HT-29 (cell line): Measurements from ENCODE around the gene ING1. TPM values are rescaled to one million over a fixed set of nuclear protein-coding genes. Genes with fewer than 3 reads are reported as not detected.
"Not testable (repeated sequence)": the region's sequence is repeated elsewhere in the genome, so short reads cannot be mapped to it uniquely, and the experiment has no call there.

ENCODE experiments used
- DNase-seq: peaks from one replicate; pipeline ENCODE4 v3.0.0-alpha.2; 2015; ENCODE audit warnings: low spot score
- total RNA-seq: library from RNA; depleted of rRNA; stranded (reverse); fragments of >200 nt; shearing (Covaris generic); gene quantifications from 2 replicates; pipeline ENCODE4 v1.2.3, GENCODE V29; 2014

ING1 gene
- total RNA-seq, 1 experiment from 2014 or later = 59.4 TPM

DNA sequence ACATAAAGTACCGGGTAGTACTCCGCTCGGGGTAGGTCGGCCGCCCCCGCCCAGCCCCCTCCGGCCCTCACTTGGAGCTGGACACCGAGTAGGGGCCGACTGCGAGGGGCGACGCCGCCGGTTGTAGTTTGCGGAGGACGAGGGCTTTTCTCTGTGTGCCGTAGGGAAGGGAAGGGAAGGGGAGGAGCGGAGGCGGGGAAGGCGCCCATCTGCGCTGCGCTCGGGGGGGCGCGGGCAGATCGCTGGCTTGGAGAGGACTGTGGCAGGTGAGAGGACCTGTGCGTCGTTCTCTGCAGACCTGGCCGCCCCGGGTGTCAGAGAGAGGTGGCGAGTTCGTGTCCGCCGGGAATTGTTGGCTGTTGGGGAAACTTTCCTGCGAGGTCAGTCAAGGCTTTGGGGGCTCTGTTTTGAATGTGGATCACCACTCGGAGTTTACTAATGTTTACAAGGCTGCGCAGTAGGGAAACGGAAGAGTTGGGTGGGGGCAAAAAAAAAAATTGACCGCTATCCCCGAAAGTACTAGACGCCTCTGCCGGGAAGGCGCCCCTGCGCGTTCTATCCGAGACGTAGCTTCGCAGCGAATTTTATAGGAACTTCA is 1.4 kb downstream of the ING1 start:
- no peak for DNase-seq

- peak; percentile 100 for DNase-seq
Observed at GRCh38 chr13:110715395-110716246, 2.1 kb downstream of the ING1 start.

GRCh38 chr13:110716247-110716515 is 2.7 kb downstream of the ING1 start:
- peak; percentile 69 for DNase-seq

DNA sequence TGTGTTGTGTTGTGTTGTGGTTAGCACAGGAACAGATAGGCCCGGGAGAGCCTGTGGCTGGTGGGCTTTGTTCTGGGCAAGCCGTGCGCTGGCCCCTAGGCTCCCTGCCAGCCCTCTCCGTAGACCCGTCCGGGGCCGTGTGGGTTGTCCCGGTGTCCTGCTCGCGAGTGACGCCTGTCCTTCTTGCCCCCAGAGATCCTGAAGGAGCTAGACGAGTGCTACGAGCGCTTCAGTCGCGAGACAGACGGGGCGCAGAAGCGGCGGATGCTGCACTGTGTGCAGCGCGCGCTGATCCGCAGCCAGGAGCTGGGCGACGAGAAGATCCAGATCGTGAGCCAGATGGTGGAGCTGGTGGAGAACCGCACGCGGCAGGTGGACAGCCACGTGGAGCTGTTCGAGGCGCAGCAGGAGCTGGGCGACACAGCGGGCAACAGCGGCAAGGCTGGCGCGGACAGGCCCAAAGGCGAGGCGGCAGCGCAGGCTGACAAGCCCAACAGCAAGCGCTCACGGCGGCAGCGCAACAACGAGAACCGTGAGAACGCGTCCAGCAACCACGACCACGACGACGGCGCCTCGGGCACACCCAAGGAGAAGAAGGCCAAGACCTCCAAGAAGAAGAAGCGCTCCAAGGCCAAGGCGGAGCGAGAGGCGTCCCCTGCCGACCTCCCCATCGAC is 5.7 kb downstream of the ING1 start:
- DNase-seq = no peak

DNA sequence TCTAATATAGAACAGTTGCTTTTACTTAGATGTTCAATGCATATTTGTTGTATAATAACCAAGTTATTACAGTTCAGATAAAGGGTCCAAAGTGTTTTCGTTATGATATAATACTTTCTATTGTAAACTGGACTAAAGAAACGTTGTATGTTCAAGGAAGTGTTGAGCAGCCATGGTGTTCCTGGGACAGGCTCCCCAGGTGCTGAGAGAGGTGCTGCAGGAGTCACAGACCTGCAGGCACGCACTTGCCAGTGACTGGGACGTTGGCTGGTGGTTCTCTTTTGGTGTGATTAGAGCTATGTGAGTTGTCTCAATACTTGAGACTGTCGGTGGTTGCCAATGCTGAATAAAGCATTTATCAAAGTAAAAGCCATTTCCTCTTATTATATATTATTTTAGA is 9.5 kb downstream of the ING1 start:
- DNase-seq = no peak

GRCh38 chr13:110723598-110723997 is 10.1 kb downstream of the ING1 start:
- DNase-seq = no peak

DNA sequence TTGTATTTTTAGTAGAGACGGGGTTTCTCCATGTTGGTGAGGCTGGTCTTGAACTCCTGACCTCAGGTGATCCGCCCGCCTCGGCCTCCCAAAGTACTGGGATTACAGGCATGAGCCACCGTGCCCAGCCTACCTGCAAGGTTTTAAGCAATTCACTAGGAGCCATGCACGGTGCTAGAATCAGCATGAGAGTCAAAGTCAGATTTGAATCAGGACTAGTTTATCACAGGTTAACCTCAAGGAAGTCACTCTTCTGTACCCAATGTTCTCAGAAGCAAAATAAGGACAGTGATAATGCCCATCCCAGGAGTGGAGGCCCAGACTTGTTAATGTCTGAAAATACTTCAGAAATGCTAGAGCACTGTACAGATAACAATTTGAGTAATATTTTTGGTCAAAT is 12.7 kb downstream of the ING1 start:
- DNase-seq = not testable (repeated sequence)

- no peak for DNase-seq
Observed at GRCh38 chr13:110726726-110727125, 13.2 kb downstream of the ING1 start.

- DNase-seq = no peak
Observed at GRCh38 chr13:110731072-110731471, 17.6 kb downstream of the ING1 start.

DNA sequence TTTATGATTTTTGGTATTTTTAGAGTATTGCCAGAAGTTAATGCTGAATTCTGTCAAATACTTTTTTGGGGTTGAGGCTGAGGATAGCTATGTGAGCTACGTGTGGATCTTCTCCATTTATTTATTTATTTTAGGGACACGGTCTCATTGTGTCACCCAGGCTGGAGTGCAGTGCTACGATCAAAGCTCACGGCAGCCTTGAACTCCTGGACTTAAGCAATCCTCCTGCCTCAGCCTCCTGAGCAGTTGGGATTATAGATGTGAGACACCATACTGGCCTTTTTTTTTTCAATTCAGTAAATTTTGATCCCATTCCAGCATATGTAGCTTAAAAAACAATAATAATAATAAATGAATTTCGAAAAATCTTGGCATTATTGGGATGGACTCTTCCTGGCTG is 21.1 kb downstream of the ING1 start:
- no peak for DNase-seq

GRCh38 chr13:110737555-110737954 is 24.1 kb downstream of the ING1 start:
- DNase-seq = no peak

DNA sequence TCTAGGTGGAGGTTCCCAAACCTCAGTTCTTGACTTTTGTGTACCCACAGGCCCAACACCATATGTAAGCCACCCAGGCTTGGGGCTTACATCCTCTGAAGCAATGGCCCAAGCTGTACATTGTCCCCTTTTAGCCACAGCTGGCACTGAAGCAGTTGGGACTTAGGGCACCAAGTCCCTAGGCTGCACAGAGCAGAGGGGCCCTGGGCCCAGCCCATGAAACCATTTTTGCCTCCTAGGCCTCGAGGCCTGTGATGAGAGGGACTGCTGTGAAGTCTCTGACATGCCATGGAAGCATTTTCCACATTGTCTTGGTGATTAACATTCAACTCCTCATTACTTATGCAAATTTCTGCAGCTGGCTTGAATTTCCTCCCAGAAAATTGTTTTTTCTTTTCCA is 30.2 kb downstream of the ING1 start:
- DNase-seq = no peak

GRCh38 chr13:110746438-110746837 is 32.9 kb downstream of the ING1 start:
- DNase-seq = no peak

- DNase-seq = no peak
Observed at GRCh38 chr13:110748271-110748670, 34.8 kb downstream of the ING1 start.

DNA sequence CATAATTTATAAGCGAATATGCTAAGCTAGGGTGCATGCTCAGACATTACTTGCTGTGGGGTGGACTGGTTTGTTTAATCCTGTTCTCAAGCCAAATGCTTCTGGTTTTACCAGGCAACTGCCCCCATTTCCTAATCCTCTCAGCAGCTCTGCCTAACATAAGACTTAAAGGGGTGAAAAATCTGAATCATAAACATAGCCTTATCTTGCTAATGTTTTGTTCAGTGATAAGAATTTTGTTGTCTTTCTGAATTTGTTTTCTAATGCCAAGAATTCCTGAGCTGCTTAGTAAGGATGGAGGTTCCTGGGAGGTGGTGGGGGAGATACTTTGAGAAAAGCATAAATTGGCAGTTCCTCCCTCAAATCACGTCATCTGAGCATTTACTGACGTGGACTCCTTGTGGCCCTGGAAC is 42.7 kb downstream of the ING1 start:
- no peak for DNase-seq

- no peak for DNase-seq
Observed at GRCh38 chr13:110757296-110757695, 43.8 kb downstream of the ING1 start.

- DNase-seq = no peak
Observed at GRCh38 chr13:110758195-110758805, 44.8 kb downstream of the ING1 start.

DNA sequence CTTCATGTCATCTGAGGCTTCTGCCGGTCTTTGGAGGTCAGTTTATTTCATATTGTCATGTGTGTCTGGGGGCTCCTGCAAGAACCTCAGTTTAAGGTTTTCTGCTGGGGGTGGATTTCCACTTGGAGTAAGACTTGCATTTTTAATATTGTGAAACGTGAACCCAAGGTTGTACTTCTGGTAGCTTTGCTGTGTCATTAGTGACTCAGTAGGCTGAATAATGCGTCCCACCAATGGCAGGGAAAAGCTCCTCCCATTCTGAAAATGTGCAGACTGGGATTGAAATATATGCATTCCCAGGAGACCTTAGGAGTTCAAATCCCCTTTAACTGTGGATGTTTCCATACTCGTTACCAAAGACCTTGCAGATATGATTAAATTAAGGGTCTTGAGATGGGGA is 46.2 kb downstream of the ING1 start:
- DNase-seq = no peak

- DNase-seq = no peak
Observed at GRCh38 chr13:110760611-110761010, 47.1 kb downstream of the ING1 start.

DNA sequence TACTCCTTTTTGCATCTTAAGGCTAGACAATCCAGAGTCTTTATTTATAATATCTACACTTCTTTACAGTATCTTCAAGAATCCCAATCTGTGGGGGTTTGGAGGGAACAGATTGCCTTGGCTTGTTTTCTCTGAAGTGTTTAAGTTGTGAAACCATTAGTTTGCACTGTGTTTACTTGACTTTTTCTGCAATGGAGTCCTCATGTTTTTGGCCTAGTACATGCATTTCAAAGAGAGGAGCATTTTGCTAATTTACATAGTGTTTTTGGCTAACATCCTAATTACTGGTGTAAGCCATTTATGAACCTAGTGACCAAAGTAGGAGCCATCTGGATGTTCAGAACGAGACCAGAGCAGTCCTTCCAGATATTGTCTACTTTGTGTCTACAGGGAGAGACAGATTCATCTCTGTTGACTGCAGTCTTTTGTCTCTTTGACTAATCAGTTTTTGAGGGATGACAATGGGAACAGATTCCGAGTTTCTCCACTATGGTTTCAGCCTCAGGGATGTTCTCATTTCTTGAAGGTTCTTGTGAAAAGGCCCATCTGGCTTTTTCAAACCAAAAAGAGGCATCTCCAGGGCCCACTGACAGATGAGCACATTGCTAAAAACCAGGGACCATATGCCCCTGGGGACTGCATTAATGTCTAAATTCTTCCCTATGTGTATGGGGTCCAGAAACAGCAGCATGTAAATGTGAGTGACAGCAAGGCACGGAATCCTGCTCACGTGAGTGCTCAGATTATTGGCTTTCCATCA is 53.4 kb downstream of the ING1 start:
- no peak for DNase-seq

GRCh38 chr13:110767476-110767875 is 54.0 kb downstream of the ING1 start:
- no peak for DNase-seq

GRCh38 chr13:110769097-110769496 is 55.6 kb downstream of the ING1 start:
- DNase-seq = no peak
